ENCODE results near the gene FGFRL1. TPM values are rescaled to one million over a fixed set of nuclear protein-coding genes. Genes with fewer than 3 reads are reported as not detected.

The FGFRL1 gene
- total and polyA plus RNA-seq, 2 experiments from 2014 or later = 10.8 to 58.7 TPM

DNA sequence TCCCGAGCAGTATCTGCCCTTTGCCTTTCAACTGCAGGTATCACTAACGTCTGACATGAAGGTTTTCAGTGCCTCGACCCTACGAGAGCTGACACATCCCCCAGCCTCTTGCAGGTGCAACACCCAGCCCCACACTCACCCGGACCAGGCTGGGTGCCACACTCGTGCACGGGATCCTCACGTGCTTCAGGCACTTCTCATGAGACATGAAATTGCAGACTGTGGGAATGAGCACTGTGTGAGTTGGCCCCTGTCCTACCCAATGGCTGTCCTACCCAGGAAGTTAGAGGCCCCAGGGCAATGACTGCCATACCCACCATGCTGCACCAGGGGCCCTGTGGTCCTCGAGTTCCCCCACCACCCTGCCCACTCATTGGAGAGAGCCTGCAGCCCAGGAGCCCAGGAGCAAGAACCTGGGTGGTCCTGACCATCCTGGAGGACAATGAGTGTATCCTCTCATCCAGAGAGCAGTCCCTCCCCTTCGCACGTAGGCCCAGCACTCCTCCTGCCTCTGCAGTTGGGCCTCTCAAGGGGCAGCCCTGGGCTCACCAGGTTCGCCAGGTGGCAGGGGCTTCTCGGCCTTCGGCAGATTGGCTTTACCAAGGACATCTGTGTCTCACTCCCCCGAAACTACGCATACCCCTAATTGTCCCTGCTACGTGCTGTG is 40.4 kb upstream of the FGFRL1 start:
- Histone ChIP-seq H3K9ac (no peak overlapping the region), H3K4me3 (no peak overlapping the region), H3K27ac (no peak overlapping the region), H3K79me2 (ENCODE audit: insufficient read depth) (peaks cover 14% of the 10 kb centered on the region; the same call in 1 of the 2 replicates), H3F3A (ENCODE audit: insufficient read depth) (no peaks in the 10 kb centered on the region), H3K36me3 (ENCODE audit: low read depth) (no peaks in the 10 kb centered on the region), H3K27me3 (replicated peaks; ENCODE audit: insufficient read depth) (no peaks in the 10 kb centered on the region), H3K4me1 (ENCODE audit: insufficient read depth) (peaks cover 5% of the 10 kb centered on the region; the same call in 1 of the 2 replicates), H3K4me2 (ENCODE audit: unreplicated experiment) (no peak overlapping the region), H3K9me2 (ENCODE audit: insufficient read depth) (no peaks in the 10 kb centered on the region), H2AFZ (no peak overlapping the region), H3K9me3 (ENCODE audit: low read depth) (no peaks in the 10 kb centered on the region), H4K20me1 (ENCODE audit: insufficient read depth) (no peaks in the 10 kb centered on the region)
- in situ Hi-C loops (cut with MboI) = no loop called here
- 75 to 80% methylated on average over 17 of the region's 17 CpGs for WGBS, 2 experiments (ENCODE audit: low coverage in 1 of 2, low lambda C conversion rate in 2 of 2, missing lambda C conversion rate in 2 of 2)
- DNase-seq = peak; percentile 24
- no peak for TF ChIP-seq EZH2phosphoT487 (IDR thresholded peaks at IDR 0.05; ENCODE audit: insufficient read depth, low read depth)
- no peak for TF ChIP-seq EZH2 (IDR thresholded peaks at IDR 0.05; ENCODE audit: insufficient read depth, poor library complexity, severe bottlenecking)

DNA sequence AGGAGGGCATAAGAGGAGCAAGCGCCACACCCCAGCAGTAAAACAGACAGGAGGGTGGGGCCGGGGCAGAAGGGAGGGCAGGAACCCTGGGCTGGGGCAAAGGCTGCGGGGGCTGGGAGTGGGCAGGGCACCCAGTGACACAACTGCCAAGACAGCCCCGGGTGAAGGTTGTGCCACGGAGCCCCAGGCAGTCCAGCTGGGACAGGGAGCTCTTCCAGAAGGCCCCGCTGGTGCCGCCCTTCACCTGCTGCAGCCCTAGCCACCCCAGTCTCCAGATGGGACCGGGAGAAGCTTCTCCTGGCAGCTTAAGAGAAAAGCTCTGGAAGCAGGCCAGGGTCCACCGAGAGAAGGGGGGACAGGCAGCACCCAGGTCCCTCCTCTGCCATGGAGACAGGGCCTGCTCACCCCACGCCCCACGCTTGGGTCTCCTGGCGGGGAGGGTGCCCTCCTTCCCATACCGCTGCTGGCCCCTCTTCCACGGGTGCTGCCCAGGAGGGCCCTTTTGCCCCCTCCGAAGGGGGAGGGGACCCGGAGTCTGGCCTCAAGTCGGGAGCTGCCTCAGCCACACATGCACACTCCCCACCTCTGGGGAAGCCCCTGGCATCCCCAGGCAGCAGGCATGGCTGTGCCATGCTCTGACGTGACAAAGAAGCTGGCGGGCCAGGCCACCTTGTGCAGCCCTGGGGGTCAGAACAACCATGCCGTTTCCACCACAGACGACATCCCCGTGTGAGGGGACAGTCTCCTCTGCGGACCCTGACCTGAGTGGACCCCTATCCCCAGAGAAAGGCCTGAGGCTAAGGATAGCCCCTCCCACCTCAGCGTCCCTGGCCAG is 39.5 kb upstream of the FGFRL1 start:
- Histone ChIP-seq H3K27me3 (replicated peaks; ENCODE audit: insufficient read depth) (no peaks in the 10 kb centered on the region), H4K20me1 (ENCODE audit: insufficient read depth) (no peaks in the 10 kb centered on the region), H3K4me3 (peak overlapping the region; percentile 77), H3K9me2 (ENCODE audit: insufficient read depth) (no peaks in the 10 kb centered on the region), H3F3A (ENCODE audit: insufficient read depth) (no peaks in the 10 kb centered on the region), H3K4me2 (ENCODE audit: unreplicated experiment) (peak overlapping the region; percentile 67), H3K9me3 (ENCODE audit: low read depth) (no peaks in the 10 kb centered on the region), H3K36me3 (ENCODE audit: low read depth) (no peaks in the 10 kb centered on the region), H3K27ac (no peak overlapping the region), H3K4me1 (ENCODE audit: insufficient read depth) (peaks cover 5% of the 10 kb centered on the region; the same call in 1 of the 2 replicates), H2AFZ (no peak overlapping the region), H3K9ac (peak overlapping the region; percentile 75), H3K79me2 (ENCODE audit: insufficient read depth) (peaks cover 14% of the 10 kb centered on the region; the same call in 1 of the 2 replicates)
- WGBS, 2 experiments (ENCODE audit: low coverage in 1 of 2, low lambda C conversion rate in 2 of 2, missing lambda C conversion rate in 2 of 2) = 53 to 54% methylated on average over 22 to 24 of the region's 24 CpGs
- TF ChIP-seq EZH2phosphoT487 (IDR thresholded peaks at IDR 0.05; ENCODE audit: insufficient read depth, low read depth) (no peak), EZH2 (IDR thresholded peaks at IDR 0.05; ENCODE audit: insufficient read depth, poor library complexity, severe bottlenecking) (no peak)
- in situ Hi-C loops (cut with MboI) = no loop called here
- DNase-seq = peak; percentile 18

DNA sequence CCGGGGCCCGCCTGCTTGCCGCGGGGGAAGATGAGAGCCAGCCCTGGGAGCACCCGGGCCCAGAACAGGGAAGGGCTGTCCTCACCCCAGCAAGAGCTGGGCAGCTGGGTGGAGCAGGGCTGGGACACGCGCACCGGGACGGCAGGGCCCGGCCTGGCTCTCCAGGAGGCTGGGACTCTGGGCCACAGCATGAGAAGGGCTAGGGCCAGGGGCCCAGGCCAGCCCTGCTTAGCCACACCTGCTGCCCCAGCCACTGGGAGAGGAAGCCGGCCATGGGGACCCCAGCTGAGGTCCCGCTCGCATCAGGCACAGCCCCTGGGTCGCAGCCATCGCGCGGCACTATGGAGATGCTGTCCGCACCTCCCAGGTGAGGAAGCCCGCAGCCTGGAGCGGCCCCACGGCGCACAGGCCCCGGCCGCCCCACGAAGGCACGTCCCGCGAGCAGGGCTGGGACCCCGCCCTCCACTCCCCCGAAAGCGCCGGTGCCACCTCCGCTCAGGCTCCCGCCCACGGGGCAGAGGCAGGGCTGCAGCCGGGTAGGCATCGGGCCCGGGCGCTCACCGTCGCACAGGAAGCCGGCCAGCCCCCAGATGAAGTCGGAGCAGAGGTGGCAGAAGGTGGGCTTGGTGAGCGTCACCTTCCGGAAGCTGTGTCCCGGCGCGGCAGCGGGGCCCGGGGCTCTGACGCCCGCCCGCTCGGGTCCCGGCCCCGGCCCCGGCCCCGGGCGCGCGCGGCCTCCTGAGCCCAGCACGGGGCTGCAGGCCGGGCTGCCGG is 38.6 kb upstream of the FGFRL1 start:
- Histone ChIP-seq H3K27ac (no peak overlapping the region), H3K9me2 (ENCODE audit: insufficient read depth) (no peaks in the 10 kb centered on the region), H3K9me3 (ENCODE audit: low read depth) (no peaks in the 10 kb centered on the region), H3K4me3 (peak overlapping the region; percentile 77), H3K36me3 (ENCODE audit: low read depth) (no peaks in the 10 kb centered on the region), H3K79me2 (ENCODE audit: insufficient read depth) (peaks cover 14% of the 10 kb centered on the region; the same call in 1 of the 2 replicates), H3F3A (ENCODE audit: insufficient read depth) (no peaks in the 10 kb centered on the region), H3K4me1 (ENCODE audit: insufficient read depth) (peaks cover 5% of the 10 kb centered on the region; the same call in 1 of the 2 replicates), H3K27me3 (replicated peaks; ENCODE audit: insufficient read depth) (no peaks in the 10 kb centered on the region), H4K20me1 (ENCODE audit: insufficient read depth) (no peaks in the 10 kb centered on the region), H2AFZ (peak overlapping the region; percentile 36), H3K9ac (peak overlapping the region; percentile 75), H3K4me2 (ENCODE audit: unreplicated experiment) (peak overlapping the region; percentile 67)
- WGBS, 2 experiments (ENCODE audit: low coverage in 1 of 2, low lambda C conversion rate in 2 of 2, missing lambda C conversion rate in 2 of 2) = 1% methylated on average over 40 to 56 of the region's 65 CpGs
- TF ChIP-seq EZH2 (IDR thresholded peaks at IDR 0.05; ENCODE audit: insufficient read depth, poor library complexity, severe bottlenecking) (no peak), EZH2phosphoT487 (IDR thresholded peaks at IDR 0.05; ENCODE audit: insufficient read depth, low read depth) (no peak)
- in situ Hi-C loops (cut with MboI) = no loop called here
- DNase-seq = peak; percentile 64

All from GM23248 (cell line).